Measurements from ENCODE around the gene CHST2.
"Not testable (repeated sequence)": the region's sequence is repeated elsewhere in the genome, so short reads cannot be mapped to it uniquely, and the experiment has no call there.

Gene CHST2, protein sequence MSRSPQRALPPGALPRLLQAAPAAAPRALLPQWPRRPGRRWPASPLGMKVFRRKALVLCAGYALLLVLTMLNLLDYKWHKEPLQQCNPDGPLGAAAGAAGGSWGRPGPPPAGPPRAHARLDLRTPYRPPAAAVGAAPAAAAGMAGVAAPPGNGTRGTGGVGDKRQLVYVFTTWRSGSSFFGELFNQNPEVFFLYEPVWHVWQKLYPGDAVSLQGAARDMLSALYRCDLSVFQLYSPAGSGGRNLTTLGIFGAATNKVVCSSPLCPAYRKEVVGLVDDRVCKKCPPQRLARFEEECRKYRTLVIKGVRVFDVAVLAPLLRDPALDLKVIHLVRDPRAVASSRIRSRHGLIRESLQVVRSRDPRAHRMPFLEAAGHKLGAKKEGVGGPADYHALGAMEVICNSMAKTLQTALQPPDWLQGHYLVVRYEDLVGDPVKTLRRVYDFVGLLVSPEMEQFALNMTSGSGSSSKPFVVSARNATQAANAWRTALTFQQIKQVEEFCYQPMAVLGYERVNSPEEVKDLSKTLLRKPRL

GRCh38 chr3:143119009-143119914, at the start of gene CHST2:
Gene CHST2, plus strand, starts transcription at chr3:143119771. Its CDS starts 1,046 bp downstream, at chr3:143120817.
- DNase-seq, result peak; percentile 81

DNA sequence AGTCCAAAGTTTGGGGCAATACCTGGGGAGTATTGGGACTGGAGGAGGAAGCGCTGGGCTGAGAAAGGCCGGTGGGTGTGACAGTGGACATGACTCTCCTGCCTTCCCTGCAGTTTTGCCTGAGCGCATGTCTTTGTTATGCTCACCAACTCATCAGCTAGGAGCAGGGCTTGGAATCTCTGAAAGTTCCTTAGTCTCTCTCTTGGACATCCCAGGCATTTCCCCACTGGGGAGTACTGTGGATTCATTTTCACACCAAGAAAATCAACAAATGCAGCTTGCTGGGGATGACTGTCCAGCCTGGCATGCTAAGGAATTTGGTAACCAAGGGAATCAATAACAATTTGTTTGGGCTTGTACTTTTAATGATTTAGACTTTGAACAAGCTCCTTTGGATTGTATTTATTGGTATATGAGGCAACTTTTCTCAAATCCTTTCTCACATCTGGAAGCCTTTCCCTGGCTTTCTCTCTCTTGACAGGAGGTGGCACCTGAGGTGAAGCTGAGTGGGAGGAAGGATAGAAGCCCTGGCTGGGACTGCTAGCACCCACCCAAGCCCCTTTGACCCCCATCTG, 48.5 kb upstream of the CHST2 start:
- no peak for DNase-seq

- DNase-seq, result no peak
Observed at GRCh38 chr3:143071776-143072175, 47.8 kb upstream of the CHST2 start.

DNA sequence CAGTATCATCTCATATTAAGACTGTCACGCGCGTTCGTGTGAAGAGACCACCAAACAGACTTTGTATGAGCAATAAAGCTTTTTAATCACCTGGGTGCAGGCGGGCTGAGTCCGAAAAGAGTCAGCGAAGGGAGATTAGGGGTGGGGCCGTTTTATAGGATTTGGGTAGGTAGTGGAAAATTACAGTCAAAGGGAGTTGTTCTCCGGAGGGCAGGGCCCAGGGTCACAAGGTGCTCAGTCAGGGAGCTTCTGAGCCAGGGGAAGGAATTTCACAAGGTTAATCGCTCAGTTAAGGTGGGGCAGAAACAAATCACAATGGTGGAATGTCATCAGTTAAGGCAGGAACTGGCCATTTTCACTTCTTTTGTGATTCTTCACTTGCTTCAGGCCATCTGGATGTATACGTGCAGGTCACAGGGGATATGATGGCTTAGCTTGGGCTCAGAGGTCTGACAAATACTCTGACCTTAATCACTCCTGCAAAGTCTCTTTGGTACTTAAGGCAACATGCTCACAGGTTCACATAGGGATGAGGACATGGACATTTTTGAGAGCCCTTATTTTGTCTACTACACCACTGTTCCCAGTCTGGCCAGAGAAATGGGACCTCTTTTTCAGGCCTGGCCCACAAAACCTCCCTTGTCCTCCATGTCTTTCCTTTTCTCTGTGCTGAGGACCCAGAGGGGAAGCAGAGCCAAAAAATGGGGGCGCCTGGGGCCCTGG, 47.1 kb upstream of the CHST2 start:
- not testable (repeated sequence) for DNase-seq

DNA sequence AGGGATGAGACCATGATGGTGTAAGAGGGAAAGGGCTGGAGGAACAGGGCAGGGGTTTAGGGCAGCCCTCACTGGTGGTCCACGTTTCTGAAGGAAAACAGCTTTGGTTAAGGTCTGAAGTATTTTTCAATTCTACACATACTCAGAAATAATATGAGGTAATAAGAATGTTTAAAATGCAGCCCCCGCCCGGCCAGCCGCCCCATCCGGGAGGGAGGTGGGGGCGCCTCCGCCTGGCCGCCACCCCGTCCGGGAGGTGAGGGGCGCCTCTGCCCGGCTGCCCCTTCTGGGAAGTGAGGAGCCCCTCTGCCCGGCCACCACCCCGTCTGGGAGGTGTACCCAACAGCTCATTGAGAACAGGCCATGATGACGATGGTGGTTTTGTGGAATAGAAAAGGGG, 46.0 kb upstream of the CHST2 start:
- DNase-seq, result not testable (repeated sequence)

GRCh38 chr3:143073983-143074382, 45.6 kb upstream of the CHST2 start:
- DNase-seq, result not testable (repeated sequence)

DNA sequence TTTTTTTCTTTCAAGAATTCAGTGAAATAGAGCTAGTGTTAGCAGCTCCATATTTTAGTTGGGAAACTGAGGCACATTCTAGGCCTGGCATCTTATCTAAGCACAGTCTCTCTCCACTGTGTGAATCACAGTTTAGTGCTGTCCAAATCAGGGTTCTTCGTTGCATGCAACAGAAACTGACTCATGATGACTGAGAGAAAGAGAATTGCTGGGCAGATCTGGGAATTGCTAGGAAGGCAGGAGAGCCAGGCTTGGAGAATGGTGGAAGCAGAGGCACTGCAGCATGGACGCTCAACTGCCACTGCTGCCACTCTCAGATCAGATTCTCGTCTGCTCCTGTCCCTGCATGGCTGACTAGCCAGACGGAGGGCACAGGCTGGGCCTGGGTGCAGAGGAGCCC, 40.7 kb upstream of the CHST2 start:
- no peak for DNase-seq

DNA sequence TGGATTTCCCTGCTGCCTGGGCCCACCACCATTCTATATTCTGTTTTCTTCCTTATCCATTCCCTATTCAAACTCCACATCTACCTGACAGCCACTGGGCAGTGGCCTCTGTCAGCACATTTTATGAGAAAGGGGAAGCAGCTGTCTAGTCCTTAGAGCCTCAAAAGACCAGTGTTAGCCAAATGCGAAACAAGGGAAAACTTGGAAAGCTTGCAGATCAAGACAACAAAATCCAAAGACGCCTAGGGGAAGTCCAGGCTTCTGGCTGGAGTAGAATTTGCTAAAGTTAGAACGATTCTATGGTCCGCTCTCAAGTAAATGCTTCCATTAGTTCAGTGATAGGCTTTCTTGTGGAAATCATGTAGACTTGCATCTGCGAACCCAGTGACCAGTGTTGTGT, 39.4 kb upstream of the CHST2 start:
- no peak for DNase-seq

DNA sequence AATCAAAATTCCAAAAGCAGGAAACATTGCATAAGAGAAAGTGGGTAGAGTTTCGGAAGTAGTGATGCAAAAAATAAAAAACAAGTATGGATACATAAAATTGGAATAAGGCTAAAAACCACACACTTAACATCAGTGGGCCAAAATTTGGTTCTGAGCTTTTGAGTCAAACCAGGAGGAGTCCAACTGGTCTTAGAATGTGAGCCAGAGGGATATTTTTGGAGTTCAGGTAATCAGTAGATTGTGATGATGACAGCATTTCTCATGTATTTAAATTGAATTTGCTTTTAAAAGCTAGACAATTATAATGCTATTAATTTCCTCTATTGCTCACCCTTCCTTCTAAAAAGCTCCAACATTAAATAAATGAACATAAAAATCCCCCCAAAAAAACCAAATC, 38.2 kb upstream of the CHST2 start:
- DNase-seq, result no peak

GRCh38 chr3:143081844-143082778, 37.5 kb upstream of the CHST2 start:
- DNase-seq, result peak; percentile 38

- no peak for DNase-seq
Observed at GRCh38 chr3:143083781-143084180, 35.8 kb upstream of the CHST2 start.

- no peak for DNase-seq
Observed at GRCh38 chr3:143084856-143085731, 34.5 kb upstream of the CHST2 start.

- no peak for DNase-seq
Observed at GRCh38 chr3:143088835-143089234, 30.7 kb upstream of the CHST2 start.

- no peak for DNase-seq
Observed at GRCh38 chr3:143089965-143090364, 29.6 kb upstream of the CHST2 start.

GRCh38 chr3:143090486-143090885, 29.1 kb upstream of the CHST2 start:
- DNase-seq, result no peak

DNA sequence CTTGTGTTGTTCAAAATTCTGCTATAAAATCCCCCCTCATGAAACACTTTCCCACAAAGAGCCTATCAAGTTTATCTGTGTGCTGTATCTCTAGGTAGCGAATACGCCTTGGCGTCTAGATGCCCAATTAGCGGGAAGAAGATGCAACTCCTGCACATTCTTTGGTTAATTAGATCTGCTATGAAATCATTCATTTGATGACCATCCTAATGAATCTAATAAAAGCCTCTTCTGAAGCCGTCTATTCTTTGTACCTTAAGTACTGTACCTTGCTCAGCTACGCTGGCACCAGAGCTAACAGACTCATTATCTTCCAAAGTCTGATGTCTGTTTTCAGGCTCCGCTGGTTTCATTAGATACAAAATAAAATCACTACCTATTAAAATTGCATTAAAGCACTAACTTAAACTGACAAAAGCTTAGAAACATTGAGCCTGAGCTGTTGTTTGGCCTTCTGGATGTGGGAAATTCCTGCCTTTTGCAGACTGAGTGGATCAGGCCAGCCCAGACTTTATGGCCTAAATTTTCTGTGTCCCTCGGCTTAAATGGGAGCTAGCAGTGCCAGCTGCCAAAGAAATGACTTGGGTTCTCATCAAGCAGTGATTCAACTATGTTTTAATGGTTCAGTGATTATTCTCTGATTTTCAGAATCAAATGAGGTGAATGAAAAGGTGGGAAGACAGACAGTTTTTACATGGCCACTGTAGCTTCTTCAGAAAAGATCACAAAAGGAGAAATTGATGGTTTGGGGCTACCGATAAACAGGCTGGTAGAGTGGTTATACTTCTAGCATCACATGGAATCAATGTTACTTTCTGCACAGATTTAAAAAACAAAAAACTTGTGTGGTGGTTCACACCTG, 28.4 kb upstream of the CHST2 start:
- DNase-seq, result no peak

DNA sequence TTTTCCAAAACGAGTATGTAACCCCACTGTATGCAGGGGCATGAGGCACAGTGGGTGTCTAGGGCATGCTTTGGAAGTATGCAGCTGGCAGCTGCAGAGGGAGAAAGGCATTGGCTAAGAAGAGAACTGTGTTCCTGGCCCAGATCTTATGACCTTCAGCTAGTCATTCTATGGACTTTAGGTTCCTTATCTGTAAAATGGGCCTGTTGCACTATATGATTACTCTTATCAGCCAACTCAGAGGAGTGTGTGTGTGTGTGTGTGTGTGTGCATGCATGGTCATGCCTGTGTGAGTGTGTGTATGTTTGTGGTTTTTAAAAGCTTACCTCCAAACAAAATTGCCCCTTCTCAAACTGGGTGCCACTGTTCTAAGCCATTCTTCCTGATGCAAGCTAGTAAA, 27.4 kb upstream of the CHST2 start:
- DNase-seq, result no peak

DNA sequence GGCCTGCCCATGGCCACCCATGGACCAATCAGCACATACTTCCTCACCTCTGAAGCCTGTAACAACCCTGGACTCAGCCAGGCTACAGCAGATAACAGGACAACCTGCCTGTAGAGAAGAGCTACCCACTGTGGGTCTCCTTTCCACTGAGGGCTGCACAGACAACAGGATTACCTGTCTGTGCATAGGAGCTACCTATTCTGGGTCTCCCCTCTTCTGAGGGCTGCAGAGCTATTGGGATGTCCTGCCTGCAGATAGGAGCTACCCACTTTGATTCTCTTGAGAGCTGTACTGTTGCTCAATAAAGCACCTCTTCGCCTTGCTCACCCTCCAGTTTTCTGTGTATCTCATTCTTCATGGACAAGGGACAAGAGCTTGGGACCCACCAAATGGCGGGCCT, 23.8 kb upstream of the CHST2 start:
- DNase-seq, result no peak

GRCh38 chr3:143098032-143098764, 21.4 kb upstream of the CHST2 start:
- no peak for DNase-seq

Data from RPMI8226 (cell line).